HepG2 (cell line): Measurements from ENCODE around the gene TTC38. TPM values are rescaled to one million over a fixed set of nuclear protein-coding genes. Genes with fewer than 3 reads are reported as not detected.
A peak's percentile ranks its signal among the peaks of the same experiment; 100 is the strongest.

ENCODE experiments used
- ARNT ChIP-seq: fragments of 450-650 bp; IDR thresholded peaks from 2 replicates; pipeline ENCODE4 v1.6.1; 2017
- ATRX ChIP-seq: sonication (generic); formaldehyde crosslinking; IDR thresholded peaks from 2 replicates; pipeline ENCODE4 v1.4.0; 2020; ENCODE audit warnings: missing genetic modification reagents, borderline replicate concordance
- BORCS8-MEF2B ChIP-seq: sonication (generic); formaldehyde crosslinking; IDR thresholded peaks from 2 replicates; pipeline ENCODE4 v1.8.0; 2022; ENCODE audit warnings: mild to moderate bottlenecking, missing genetic modification reagents
- GFI1 ChIP-seq: sonication (generic); formaldehyde crosslinking; IDR thresholded peaks from 2 replicates; pipeline ENCODE4 v1.5.0; 2020; ENCODE audit warnings: missing genetic modification reagents, mild to moderate bottlenecking, borderline replicate concordance
- GZF1 ChIP-seq: sonication (generic); formaldehyde crosslinking; IDR thresholded peaks from 2 replicates; pipeline ENCODE4 v1.5.1; 2020; ENCODE audit warnings: mild to moderate bottlenecking, missing genetic modification reagents
- HNRNPL ChIP-seq: fragments of 200-400 bp; formaldehyde crosslinking; IDR thresholded peaks from 2 replicates; pipeline ENCODE4 v1.6.1; 2017; ENCODE audit warnings: mild to moderate bottlenecking, low read depth, low read length
- IRF2 ChIP-seq: IDR thresholded peaks from 2 replicates; pipeline ENCODE4 v1.6.1; 2018; ENCODE audit warnings: missing genetic modification reagents, missing compliant biosample characterization
- JUNB ChIP-seq: sonication (generic); formaldehyde crosslinking; IDR thresholded peaks from 2 replicates; pipeline ENCODE4 v1.8.0; 2022; ENCODE audit warnings: missing genetic modification reagents, mild to moderate bottlenecking, borderline replicate concordance
- MIER2 ChIP-seq: IDR thresholded peaks from 2 replicates; pipeline ENCODE4 v1.6.1; 2016; ENCODE audit warnings: missing biosample characterization, missing genetic modification reagents
- MTF2 ChIP-seq: sonication (generic); formaldehyde crosslinking; IDR thresholded peaks from 2 replicates; pipeline ENCODE4 v1.5.0; 2020; ENCODE audit warnings: missing genetic modification reagents, borderline replicate concordance
- RFX1 ChIP-seq: fragments of 450-650 bp; IDR thresholded peaks from 2 replicates; pipeline ENCODE4 v1.6.1; 2017
- SP4 ChIP-seq: sonication (generic); formaldehyde crosslinking; IDR thresholded peaks from 2 replicates; pipeline ENCODE4 v1.8.1; 2023; ENCODE audit warnings: mild to moderate bottlenecking, missing genetic modification reagents
- YEATS2 ChIP-seq: sonication (generic); formaldehyde crosslinking; IDR thresholded peaks from 2 replicates; pipeline ENCODE4 v1.4.0; 2020; ENCODE audit warnings: missing genetic modification reagents, borderline replicate concordance
- ZMYM2 ChIP-seq: sonication (generic); formaldehyde crosslinking; IDR thresholded peaks from 2 replicates; pipeline ENCODE4 v1.8.0; 2022; ENCODE audit warnings: mild to moderate bottlenecking, missing genetic modification reagents
- ZNF124 ChIP-seq: sonication (generic); formaldehyde crosslinking; IDR thresholded peaks from 2 replicates; pipeline ENCODE4 v1.4.0; 2020; ENCODE audit warnings: missing genetic modification reagents
- ZNF383 ChIP-seq: sonication (generic); formaldehyde crosslinking; IDR thresholded peaks from 2 replicates; pipeline ENCODE4 v1.4.0; 2020; ENCODE audit warnings: missing genetic modification reagents, mild to moderate bottlenecking, borderline replicate concordance
- ZNF589 ChIP-seq: sonication (generic); formaldehyde crosslinking; conservative IDR thresholded peaks from 2 replicates; pipeline ENCODE4 v1.8.0; 2022; ENCODE audit warnings: mild to moderate bottlenecking, moderate library complexity, missing genetic modification reagents
- ZNF607 ChIP-seq: sonication (generic); formaldehyde crosslinking; IDR thresholded peaks from 2 replicates; pipeline ENCODE4 v1.5.1; 2020; ENCODE audit warnings: missing genetic modification reagents, mild to moderate bottlenecking, borderline replicate concordance
- polyA plus RNA-seq, 8 experiments: library from polyadenylated mRNA; depleted of rRNA in 3 of 8; stranded (reverse) in 7 of 8; unstranded in 1 of 8; fragments of >200 nt; fragmentation: Illumina TruSeq in 4 of 8; extraction: Trizol in 4 of 8; gene quantifications; 2 replicates each; pipeline versions ENCODE4 v1.2.1 to v1.2.3, GENCODE V29; 2011 to 2016; ENCODE audit warnings: low read depth in 4 of 8, missing spikeins in 1 of 8, mixed read lengths in 1 of 8; ENCODE audit not compliant: insufficient read depth in 1 of 8
- total RNA-seq, 5 experiments: library from RNA; depleted of rRNA; stranded (reverse); fragments of >200 nt; fragmentation: Illumina TruSeq; extraction: Trizol; gene quantifications; 2 replicates each; pipeline ENCODE4 v1.2.3, GENCODE V29; 2016; ENCODE audit warnings: low read depth in 1 of 5
- TF ChIP-seq, protein P1 (sequence below): sonication (generic); formaldehyde crosslinking; IDR thresholded peaks from 2 replicates; pipeline ENCODE4 v1.8.0; 2022; ENCODE audit warnings: mild to moderate bottlenecking, missing genetic modification reagents, moderate library complexity
- TF ChIP-seq, protein P2 (sequence below): sonication (generic); IDR thresholded peaks from 2 replicates; pipeline ENCODE4 v1.6.1; 2016; ENCODE audit warnings: low read depth, borderline replicate concordance
- TF ChIP-seq, protein P3 (sequence below): sonication (generic); formaldehyde crosslinking; IDR thresholded peaks from 2 replicates; pipeline ENCODE4 v1.5.1; 2020; ENCODE audit warnings: mild to moderate bottlenecking, moderate library complexity, missing genetic modification reagents
- TF ChIP-seq, protein P4 (sequence below): sonication (generic); formaldehyde crosslinking; IDR thresholded peaks from 2 replicates; pipeline ENCODE4 v1.5.1; 2020; ENCODE audit warnings: mild to moderate bottlenecking, missing genetic modification reagents, borderline replicate concordance

The TTC38 gene
- total and polyA plus RNA-seq, 2 of the 13 experiments (the other 11 are each of a cell fraction or from before 2014, with no cell fraction given), result 101 to 105 TPM

DNA sequence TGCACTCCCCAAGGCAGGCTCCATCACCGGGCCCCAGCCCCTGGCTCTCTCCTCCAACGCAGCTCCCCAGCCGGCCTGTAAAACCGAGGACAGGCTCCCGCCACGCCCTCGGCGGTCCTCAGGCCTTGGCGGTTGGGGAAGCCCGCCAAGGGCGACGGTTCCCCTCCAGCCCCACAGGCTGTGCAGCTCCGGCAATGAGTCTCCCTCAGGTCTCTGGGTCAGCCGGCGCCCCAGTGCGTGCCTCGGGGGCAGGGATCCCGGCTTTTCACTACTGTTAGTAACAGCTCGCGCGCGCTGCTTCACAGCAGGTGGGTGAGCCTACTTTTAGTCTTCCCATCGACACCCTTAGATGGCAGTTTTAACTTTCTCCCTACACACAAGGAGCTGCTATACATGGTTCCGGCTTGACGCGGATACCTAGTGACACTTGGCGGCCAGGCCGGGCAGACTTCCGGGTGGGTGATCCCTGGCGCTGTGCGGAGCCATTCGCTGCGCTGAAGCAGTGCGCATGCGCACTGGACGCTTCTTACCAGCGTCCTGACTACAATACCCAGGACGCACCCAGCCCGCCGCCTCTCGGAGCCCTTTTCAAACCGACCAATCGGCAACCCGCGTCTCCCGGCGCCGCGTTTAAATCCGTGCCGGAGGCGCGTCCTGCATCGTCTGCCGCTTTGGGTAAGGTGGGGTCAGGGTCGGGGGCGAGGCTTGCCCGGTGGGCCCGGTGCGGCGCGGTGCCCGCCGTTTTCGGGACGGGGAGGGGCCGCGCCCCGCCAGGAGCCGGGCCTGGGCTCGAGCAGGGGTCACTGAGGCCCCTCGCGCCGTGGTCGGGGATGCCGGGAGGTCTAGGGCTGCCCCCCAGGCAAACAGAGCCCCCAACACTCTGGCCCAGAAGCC, 28.7 kb downstream of the TTC38 start, which contains the start of gene GTSE1 (continued):
- TF ChIP-seq, protein P1, sequence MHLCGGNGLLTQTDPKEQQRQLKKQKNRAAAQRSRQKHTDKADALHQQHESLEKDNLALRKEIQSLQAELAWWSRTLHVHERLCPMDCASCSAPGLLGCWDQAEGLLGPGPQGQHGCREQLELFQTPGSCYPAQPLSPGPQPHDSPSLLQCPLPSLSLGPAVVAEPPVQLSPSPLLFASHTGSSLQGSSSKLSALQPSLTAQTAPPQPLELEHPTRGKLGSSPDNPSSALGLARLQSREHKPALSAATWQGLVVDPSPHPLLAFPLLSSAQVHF (CRISPR knock-in tag), result peak; percentile 99
- TF ChIP-seq, protein P2, sequence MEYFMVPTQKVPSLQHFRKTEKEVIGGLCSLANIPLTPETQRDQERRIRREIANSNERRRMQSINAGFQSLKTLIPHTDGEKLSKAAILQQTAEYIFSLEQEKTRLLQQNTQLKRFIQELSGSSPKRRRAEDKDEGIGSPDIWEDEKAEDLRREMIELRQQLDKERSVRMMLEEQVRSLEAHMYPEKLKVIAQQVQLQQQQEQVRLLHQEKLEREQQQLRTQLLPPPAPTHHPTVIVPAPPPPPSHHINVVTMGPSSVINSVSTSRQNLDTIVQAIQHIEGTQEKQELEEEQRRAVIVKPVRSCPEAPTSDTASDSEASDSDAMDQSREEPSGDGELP, result peak; percentile 22; the same call in 1 of the 2 replicates
- TF ChIP-seq GFI1 (CRISPR knock-in tag) (no peak), ZMYM2 (CRISPR knock-in tag) (no peak), HNRNPL (no peak), JUNB (CRISPR knock-in tag) (peak; percentile 86; the same call in 1 of the 2 replicates), SP4 (CRISPR knock-in tag) (peak; percentile 26; the same call in 1 of the 2 replicates), ATRX (CRISPR knock-in tag) (no peak), ARNT (no peak), GZF1 (CRISPR knock-in tag) (0 out of 2 replicates have a peak, but pooled peaks have one; percentile 33), IRF2 (CRISPR knock-in tag) (peak; percentile 21), MIER2 (CRISPR knock-in tag) (no peak), ZNF589 (CRISPR knock-in tag) (peak; percentile 96), ZNF607 (CRISPR knock-in tag) (no peak; the same call in 1 of the 2 replicates), MTF2 (CRISPR knock-in tag) (no peak), YEATS2 (peak; percentile 44), BORCS8-MEF2B (CRISPR knock-in tag) (peak; percentile 100), RFX1 (no peak), ZNF383 (CRISPR knock-in tag) (no peak; the same call in 1 of the 2 replicates), ZNF124 (CRISPR knock-in tag) (no peak)
- TF ChIP-seq, protein P3, sequence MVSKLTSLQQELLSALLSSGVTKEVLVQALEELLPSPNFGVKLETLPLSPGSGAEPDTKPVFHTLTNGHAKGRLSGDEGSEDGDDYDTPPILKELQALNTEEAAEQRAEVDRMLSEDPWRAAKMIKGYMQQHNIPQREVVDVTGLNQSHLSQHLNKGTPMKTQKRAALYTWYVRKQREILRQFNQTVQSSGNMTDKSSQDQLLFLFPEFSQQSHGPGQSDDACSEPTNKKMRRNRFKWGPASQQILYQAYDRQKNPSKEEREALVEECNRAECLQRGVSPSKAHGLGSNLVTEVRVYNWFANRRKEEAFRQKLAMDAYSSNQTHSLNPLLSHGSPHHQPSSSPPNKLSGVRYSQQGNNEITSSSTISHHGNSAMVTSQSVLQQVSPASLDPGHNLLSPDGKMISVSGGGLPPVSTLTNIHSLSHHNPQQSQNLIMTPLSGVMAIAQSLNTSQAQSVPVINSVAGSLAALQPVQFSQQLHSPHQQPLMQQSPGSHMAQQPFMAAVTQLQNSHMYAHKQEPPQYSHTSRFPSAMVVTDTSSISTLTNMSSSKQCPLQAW (CRISPR knock-in tag), result peak; percentile 38; the same call in 1 of the 2 replicates
- TF ChIP-seq, protein P4, sequence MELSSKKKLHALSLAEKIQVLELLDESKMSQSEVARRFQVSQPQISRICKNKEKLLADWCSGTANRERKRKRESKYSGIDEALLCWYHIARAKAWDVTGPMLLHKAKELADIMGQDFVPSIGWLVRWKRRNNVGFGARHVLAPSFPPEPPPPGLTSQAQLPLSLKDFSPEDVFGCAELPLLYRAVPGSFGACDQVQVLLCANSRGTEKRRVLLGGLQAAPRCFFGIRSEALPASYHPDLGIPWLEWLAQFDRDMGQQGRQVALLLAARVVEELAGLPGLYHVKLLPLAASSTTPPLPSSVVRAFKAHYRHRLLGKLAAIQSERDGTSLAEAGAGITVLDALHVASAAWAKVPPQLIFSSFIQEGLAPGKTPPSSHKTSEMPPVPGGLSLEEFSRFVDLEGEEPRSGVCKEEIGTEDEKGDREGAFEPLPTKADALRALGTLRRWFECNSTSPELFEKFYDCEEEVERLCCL (CRISPR knock-in tag), result no peak
